Loucy (cell line): ENCODE measurements around the gene PRC1.

Experiments used
- H2AFZ ChIP-seq: fragments of 200-600 bp; sonication (generic); 2 replicates; pipeline ENCODE4 v1.6.0; 2016; ENCODE audit warnings: antibody characterized with exemption, mild to moderate bottlenecking, low read length, moderate library complexity
- H3F3A ChIP-seq: fragments of 200-600 bp; 2 replicates; pipeline ENCODE4 v1.6.0; 2016; ENCODE audit warnings: antibody characterized with exemption, low read depth, mild to moderate bottlenecking
- H3K27me3 ChIP-seq: fragments of 200-600 bp; sonication (generic); 2 replicates; pipeline ENCODE4 v1.6.1; 2014; ENCODE audit warnings: low read length, mild to moderate bottlenecking; ENCODE audit not compliant: insufficient read depth, poor library complexity, severe bottlenecking
- H3K36me3 ChIP-seq: fragments of 200-600 bp; sonication (generic); 2 replicates; pipeline ENCODE4 v1.6.1; 2016; ENCODE audit warnings: low read length; ENCODE audit not compliant: insufficient read depth
- H3K4me1 ChIP-seq: fragments of 200-600 bp; sonication (generic); 2 replicates; pipeline ENCODE4 v1.5.1; 2014; ENCODE audit warnings: low read length, mild to moderate bottlenecking; ENCODE audit not compliant: insufficient read depth, poor library complexity, severe bottlenecking
- H3K4me2 ChIP-seq: fragments of 200-600 bp; sonication (generic); 2 replicates; pipeline ENCODE4 v1.6.0; 2014; ENCODE audit warnings: antibody characterized with exemption, low read length, low read depth, mild to moderate bottlenecking; ENCODE audit not compliant: poor library complexity, severe bottlenecking
- H3K4me3 ChIP-seq: fragments of 200-600 bp; sonication (generic); 2 replicates; pipeline ENCODE4 v1.5.1; 2014; ENCODE audit warnings: low read length, mild to moderate bottlenecking, mixed read lengths; ENCODE audit not compliant: poor library complexity, severe bottlenecking
- H3K79me2 ChIP-seq: fragments of 200-600 bp; sonication (generic); 2 replicates; pipeline ENCODE4 v1.6.1; 2014; ENCODE audit warnings: low read length; ENCODE audit not compliant: insufficient read depth
- H3K9ac ChIP-seq: fragments of 200-600 bp; sonication (generic); 2 replicates; pipeline ENCODE4 v1.6.0; 2014; ENCODE audit warnings: mild to moderate bottlenecking, low read depth, low read length, moderate library complexity; ENCODE audit not compliant: poor library complexity, severe bottlenecking
- H3K9me2 ChIP-seq: fragments of 200-600 bp; sonication (generic); replicated peaks from 2 replicates; pipeline ENCODE4 v1.6.1; 2016; ENCODE audit warnings: low read depth, low read length, mixed read lengths
- H3K9me3 ChIP-seq: fragments of 200-600 bp; sonication (generic); 2 replicates; pipeline ENCODE4 v1.6.1; 2014; ENCODE audit warnings: mild to moderate bottlenecking, antibody characterized with exemption, low read length, low read depth; ENCODE audit not compliant: insufficient read depth
- H4K20me1 ChIP-seq: fragments of 200-600 bp; sonication (generic); 2 replicates; pipeline ENCODE4 v1.6.0; 2014; ENCODE audit warnings: antibody characterized with exemption, low read length, mild to moderate bottlenecking; ENCODE audit not compliant: insufficient read depth, poor library complexity, severe bottlenecking
- CTCF ChIP-seq: fragments of 200-600 bp; sonication (generic); conservative IDR thresholded peaks from 2 replicates; pipeline ENCODE4 v1.5.1; 2014; ENCODE audit warnings: mild to moderate bottlenecking, antibody characterized with exemption, low read length
- EZH2phosphoT487 ChIP-seq: fragments of 200-600 bp; IDR thresholded peaks from 2 replicates; pipeline ENCODE4 v1.6.1; 2018; ENCODE audit warnings: antibody characterized with exemption, mild to moderate bottlenecking, moderate library complexity, borderline replicate concordance

The PRC1 gene

DNA sequence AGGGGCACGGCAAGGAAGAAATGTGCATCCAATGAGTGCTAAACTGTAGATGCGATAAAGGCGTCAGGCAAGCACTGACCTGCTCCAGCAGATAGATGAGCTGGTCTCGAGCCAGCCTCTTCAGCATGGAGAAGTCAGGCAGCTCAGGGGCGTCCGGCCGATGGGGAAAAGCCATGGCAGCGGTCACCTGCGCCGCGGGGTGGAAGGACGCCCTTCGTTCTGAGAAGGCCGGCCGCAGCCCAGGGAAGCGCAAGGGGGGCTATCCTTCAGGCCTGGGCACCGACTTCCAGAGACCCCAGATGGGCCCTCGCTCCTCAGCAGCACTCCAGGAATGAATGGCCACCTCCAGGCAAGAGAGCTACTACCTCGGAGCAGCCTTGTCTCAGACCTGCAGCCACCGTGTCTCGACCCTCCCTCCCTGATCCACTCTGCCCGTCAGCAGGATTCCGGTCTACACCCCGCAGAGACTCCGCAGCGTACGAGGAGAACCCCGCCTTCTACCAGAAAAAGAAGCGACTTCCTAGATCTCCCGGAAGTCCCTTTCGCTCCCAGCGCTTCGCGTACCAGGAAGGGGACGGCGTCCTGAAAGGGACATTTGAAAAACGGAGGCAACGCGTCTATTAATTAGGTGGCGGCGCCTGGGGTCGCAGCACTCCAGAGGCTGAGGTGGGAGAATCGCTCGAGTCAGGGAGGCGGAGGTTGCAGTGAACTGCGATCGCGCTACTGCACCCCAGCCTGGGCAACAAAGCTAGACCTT, 27.9 kb upstream of the PRC1 start, which contains the start of gene VPS33B:
Gene VPS33B (minus strand): TSS at position 520 of the 757 bp plus-strand sequence. CDS start 345 bp downstream, at position 175.
- Histone ChIP-seq H3K4me3 (peak within 1 kb of the TSS; percentile 94), H3K4me1 (peaks cover 34% of the 10 kb centered on the region), H3K9me3 (no peaks in the 10 kb centered on the region), H4K20me1 (peaks cover 14% of the 10 kb centered on the region), H3F3A (no peaks in the 10 kb centered on the region), H3K9me2 (no peaks in the 10 kb centered on the region), H3K36me3 (no peaks in the 10 kb centered on the region), H3K79me2 (peaks cover 42% of the 10 kb centered on the region), H2AFZ (peak within 1 kb of the TSS; percentile 96), H3K27me3 (no peaks in the 10 kb centered on the region), H3K9ac (peak within 1 kb of the TSS; percentile 89), H3K4me2 (peak within 1 kb of the TSS; percentile 99)
- TF ChIP-seq CTCF (peak; percentile 19; the same call in 1 of the 2 replicates), EZH2phosphoT487 (no peak)

GRCh38 chr15:91021516-91022074, 27.3 kb upstream of the PRC1 start:
- peaks cover 2% of the 10 kb centered on the region; the same call in 1 of the 2 replicates for H3K36me3 ChIP-seq
- H3K4me1 ChIP-seq: peaks cover 34% of the 10 kb centered on the region
- no peak for TF ChIP-seq EZH2phosphoT487
- TF ChIP-seq CTCF: no peak
- H4K20me1 ChIP-seq: peaks cover 14% of the 10 kb centered on the region
- H3K27me3 ChIP-seq: no peaks in the 10 kb centered on the region
- H3K79me2 ChIP-seq: peaks cover 42% of the 10 kb centered on the region
- peak overlapping the region; percentile 89 for H3K9ac ChIP-seq
- H3K4me2 ChIP-seq: peak overlapping the region; percentile 99
- H3F3A ChIP-seq: no peaks in the 10 kb centered on the region
- H3K9me2 ChIP-seq: no peaks in the 10 kb centered on the region
- H3K4me3 ChIP-seq: peak overlapping the region; percentile 94
- H3K9me3 ChIP-seq: no peaks in the 10 kb centered on the region
- H2AFZ ChIP-seq: peak overlapping the region; percentile 96; the same call in 1 of the 2 replicates

DNA sequence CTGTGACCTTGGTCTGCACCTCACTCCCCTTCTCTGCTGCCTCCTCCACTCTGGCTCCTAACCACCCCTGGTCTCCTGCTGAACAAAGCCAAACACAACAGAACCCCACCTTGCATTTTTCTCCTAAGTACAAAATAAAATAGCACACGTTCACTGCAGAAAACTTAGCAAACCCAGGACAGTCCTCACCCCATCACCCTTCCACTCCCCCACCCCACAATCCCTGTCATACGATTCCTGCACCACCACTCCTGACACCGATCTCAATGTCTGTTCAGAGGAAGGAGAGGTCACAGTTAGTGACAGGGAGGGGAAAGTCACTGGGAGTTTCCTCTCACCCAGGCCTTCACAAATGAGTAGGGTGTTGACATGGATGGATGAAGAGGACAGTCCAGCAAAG, 23.8 kb upstream of the PRC1 start:
- peaks cover 14% of the 10 kb centered on the region for H4K20me1 ChIP-seq
- peaks cover 33% of the 10 kb centered on the region for H3K4me1 ChIP-seq
- no peaks in the 10 kb centered on the region for H3K27me3 ChIP-seq
- no peaks in the 10 kb centered on the region for H3K9me2 ChIP-seq
- H3K79me2 ChIP-seq: peaks cover 42% of the 10 kb centered on the region
- TF ChIP-seq CTCF (no peak), EZH2phosphoT487 (no peak)
- H3K9ac ChIP-seq: peak overlapping the region; percentile 29
- no peaks in the 10 kb centered on the region for H3F3A ChIP-seq
- no peaks in the 10 kb centered on the region for H3K9me3 ChIP-seq
- H3K4me2 ChIP-seq: peak overlapping the region; percentile 52
- H3K4me3 ChIP-seq: peak overlapping the region; percentile 26
- H2AFZ ChIP-seq: no peak overlapping the region
- peaks cover 16% of the 10 kb centered on the region; the same call in 1 of the 2 replicates for H3K36me3 ChIP-seq
